Fibroblast of pulmonary artery (primary cell): ENCODE measurements around the gene NIPA2.
A peak's percentile ranks its signal among the peaks of the same experiment; 100 is the strongest.

Experiments used
- DNase-seq: peaks from one replicate; pipeline ENCODE4 v3.0.0-alpha.2; 2010; ENCODE audit warnings: low read depth
- H3K4me3 ChIP-seq: replicated peaks from 2 replicates; pipeline ENCODE4 v1.5.1; 2011; ENCODE audit warnings: low read depth, mild to moderate bottlenecking, control low read depth, low read length, moderate library complexity
- CTCF ChIP-seq: IDR thresholded peaks from 2 replicates; pipeline ENCODE4 v1.5.1; 2011; ENCODE audit warnings: mild to moderate bottlenecking, control low read depth, low read length, inconsistent platforms; ENCODE audit errors: missing control alignments

Gene NIPA2

GRCh38 chr15:22855791-22856190, 17.3 kb downstream of the NIPA2 start:
- peak; percentile 29 for DNase-seq
- no peak overlapping the region for H3K4me3 ChIP-seq
- no peak for TF ChIP-seq CTCF

DNA sequence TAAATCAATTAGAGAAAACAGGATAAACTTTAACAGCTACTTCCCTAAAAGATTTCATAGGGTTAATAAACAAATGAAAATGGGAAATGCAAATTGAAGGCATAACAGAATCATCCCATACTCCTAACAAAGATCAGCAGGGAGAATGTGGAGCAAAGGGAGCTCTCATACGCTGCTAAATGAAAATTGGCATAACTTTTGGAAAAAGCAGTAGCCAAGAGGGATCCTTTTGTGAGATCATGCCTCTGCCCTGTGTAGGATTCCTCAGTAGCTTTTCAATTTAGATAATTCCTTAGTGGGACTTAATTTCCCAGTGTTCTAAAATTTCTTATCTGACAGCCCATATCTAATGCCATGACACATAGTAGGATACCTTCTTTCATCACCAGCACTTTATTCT, 18.2 kb downstream of the NIPA2 start:
- H3K4me3 ChIP-seq: no peak overlapping the region
- no peak for DNase-seq
- TF ChIP-seq CTCF: no peak

DNA sequence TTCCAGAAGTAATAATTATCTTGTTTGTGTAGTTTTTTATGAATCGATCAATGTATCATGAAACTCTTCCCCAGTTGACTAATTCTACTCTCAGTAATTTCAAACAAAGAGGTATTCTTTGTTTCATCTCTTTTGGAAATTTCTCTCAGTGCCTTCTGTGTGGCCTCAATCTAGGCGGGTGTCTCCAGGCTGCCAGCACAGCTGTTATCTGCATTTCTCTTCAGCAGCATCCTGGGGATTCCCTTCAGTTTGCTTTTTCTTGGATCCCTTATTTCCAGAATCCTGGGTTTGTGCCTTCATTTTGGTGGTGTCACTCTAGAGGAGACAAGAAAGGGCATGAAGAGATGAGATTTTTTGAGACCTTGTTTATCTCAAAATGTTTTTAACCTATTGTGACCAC, 22.7 kb downstream of the NIPA2 start:
- TF ChIP-seq CTCF: no peak
- DNase-seq: no peak
- no peak overlapping the region for H3K4me3 ChIP-seq

DNA sequence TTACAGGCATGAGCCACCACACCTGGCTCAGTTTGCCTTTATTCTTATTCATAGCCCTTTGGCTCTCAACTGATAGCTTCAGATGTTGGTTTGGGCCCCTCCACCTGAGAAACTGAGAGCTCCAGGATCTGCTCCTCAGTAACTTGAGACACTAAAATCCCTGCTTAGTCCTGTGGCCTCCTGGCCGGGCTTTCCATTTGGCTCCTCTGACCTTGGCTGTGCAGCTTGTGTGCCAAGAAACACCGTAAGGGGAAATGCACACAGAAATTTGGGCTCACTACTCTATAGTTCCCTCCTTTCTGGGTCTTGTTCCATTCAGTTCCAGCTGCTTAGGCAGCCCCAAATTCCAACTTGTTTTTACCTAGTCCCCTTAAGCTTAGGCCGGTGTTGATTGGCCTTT, 24.9 kb downstream of the NIPA2 start:
- no peak for TF ChIP-seq CTCF
- no peak for DNase-seq

GRCh38 chr15:22866079-22866478, 27.6 kb downstream of the NIPA2 start:
- no peak overlapping the region for H3K4me3 ChIP-seq
- TF ChIP-seq CTCF: no peak
- peak; percentile 34 for DNase-seq

More for the DNA sequence above, 24.9 kb downstream of the NIPA2 start:
- no peak overlapping the region for H3K4me3 ChIP-seq

DNA sequence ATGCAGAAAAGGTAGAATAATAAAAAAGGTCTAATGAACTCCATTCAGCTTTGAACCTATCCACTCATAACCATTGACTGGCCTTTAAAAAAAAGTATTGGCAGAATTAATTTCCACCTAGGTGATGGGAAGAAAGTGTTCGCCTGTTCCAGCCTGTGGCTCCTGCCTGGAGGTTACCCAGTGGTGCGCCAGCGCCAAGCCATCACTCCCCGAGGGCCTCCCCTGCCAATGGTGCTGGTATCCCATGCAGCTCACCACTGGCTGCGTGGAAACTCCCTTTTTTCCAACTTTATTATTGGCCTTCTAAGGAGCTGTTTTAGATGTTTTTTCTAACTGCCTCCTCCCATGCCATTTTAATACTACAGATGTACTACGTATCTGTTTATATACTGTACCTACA, 29.4 kb downstream of the NIPA2 start:
- no peak for DNase-seq
- H3K4me3 ChIP-seq: no peak overlapping the region
- no peak for TF ChIP-seq CTCF

- TF ChIP-seq CTCF: no peak
- H3K4me3 ChIP-seq: no peak overlapping the region
These were observed 30.0 kb downstream of the NIPA2 start for GRCh38 chr15:22868495-22868894.

More at GRCh38 chr15:22868495-22868894, 30.0 kb downstream of the NIPA2 start:
- DNase-seq: no peak
